GM21825 (cell line): ENCODE results near the gene C1QL2.

Experiments
- ATAC-seq: cut with Tn5 transposase; IDR thresholded peaks from one replicate; pipeline ENCODE4 v1.9.1; 2021; ENCODE audit warnings: mild to moderate bottlenecking, moderate library complexity; ENCODE audit not compliant: unreplicated experiment

Gene C1QL2

GRCh38 chr2:119158563-119159347, at the start of gene C1QL2:
C1QL2 (minus strand) TSS chr2:119158751; CDS start chr2:119158269, 482 bp downstream.
- no peak for ATAC-seq

- no peak for ATAC-seq
Measured at GRCh38 chr2:119207447-119207846, 48.9 kb upstream of the C1QL2 start.

GRCh38 chr2:119206201-119206600, 47.6 kb upstream of the C1QL2 start:
- ATAC-seq, result no peak

GRCh38 chr2:119205001-119205706, 46.6 kb upstream of the C1QL2 start:
- no peak for ATAC-seq

GRCh38 chr2:119204525-119204924, 46.0 kb upstream of the C1QL2 start:
- no peak for ATAC-seq

- no peak for ATAC-seq
Measured at GRCh38 chr2:119202610-119203310, 44.2 kb upstream of the C1QL2 start.

GRCh38 chr2:119201815-119202214, 43.3 kb upstream of the C1QL2 start:
- ATAC-seq, result no peak

GRCh38 chr2:119198240-119198840, 39.8 kb upstream of the C1QL2 start:
- ATAC-seq, result no peak

GRCh38 chr2:119197529-119198239, 39.1 kb upstream of the C1QL2 start:
- no peak for ATAC-seq

- no peak for ATAC-seq
Measured at GRCh38 chr2:119197126-119197405, 38.5 kb upstream of the C1QL2 start.

- no peak for ATAC-seq
Measured at GRCh38 chr2:119196301-119197125, 38.0 kb upstream of the C1QL2 start.

GRCh38 chr2:119195887-119196286, 37.3 kb upstream of the C1QL2 start:
- no peak for ATAC-seq

- no peak for ATAC-seq
Measured at GRCh38 chr2:119195001-119195400, 36.5 kb upstream of the C1QL2 start.

- ATAC-seq, result no peak
Measured at GRCh38 chr2:119192893-119193292, 34.3 kb upstream of the C1QL2 start.

- ATAC-seq, result no peak
Measured at GRCh38 chr2:119190321-119191111, 32.0 kb upstream of the C1QL2 start.

GRCh38 chr2:119184512-119184911, 26.0 kb upstream of the C1QL2 start:
- no peak for ATAC-seq

- ATAC-seq, result no peak
Measured at GRCh38 chr2:119181791-119182445, 23.4 kb upstream of the C1QL2 start.

- ATAC-seq, result no peak
Measured at GRCh38 chr2:119181391-119181790, 22.8 kb upstream of the C1QL2 start.

- ATAC-seq, result no peak
Measured at GRCh38 chr2:119180892-119181291, 22.3 kb upstream of the C1QL2 start.
